AG04449 (cell line): Measurements from ENCODE around the gene KRTAP16-1.

Source experiments
- CTCF ChIA-PET: fragments of 350-600 bp; formaldehyde crosslinking; extraction: SDS; loops from one replicate; lab custom pipeline; 2021; ENCODE audit warnings: antibody characterized with exemption; lab: Yijun Ruan, JAX
- POLR2A ChIA-PET: fragments of 400-600, 350-600 bp; formaldehyde crosslinking; extraction: SDS; loops from one replicate; lab custom pipeline; 2020; ENCODE audit warnings: antibody characterized with exemption, inconsistent platforms; lab: Yijun Ruan, JAX
- DNase-seq: peaks from one replicate; pipeline ENCODE4 v3.0.0-alpha.2; 2010; ENCODE audit warnings: low read depth, low spot score
- H3K4me3 ChIP-seq: 2 replicates; pipeline ENCODE4 v1.5.1; 2011; ENCODE audit warnings: low read depth, mild to moderate bottlenecking, control low read depth, low read length
- TF ChIP-seq, protein P1 (sequence below): IDR thresholded peaks from one replicate; pipeline ENCODE4 v1.5.1; 2011; ENCODE audit warnings: mild to moderate bottlenecking, moderate library complexity, low read length, control low read depth, inconsistent platforms; ENCODE audit not compliant: insufficient read depth; ENCODE audit errors: missing control alignments

KRTAP16-1 gene

DNA sequence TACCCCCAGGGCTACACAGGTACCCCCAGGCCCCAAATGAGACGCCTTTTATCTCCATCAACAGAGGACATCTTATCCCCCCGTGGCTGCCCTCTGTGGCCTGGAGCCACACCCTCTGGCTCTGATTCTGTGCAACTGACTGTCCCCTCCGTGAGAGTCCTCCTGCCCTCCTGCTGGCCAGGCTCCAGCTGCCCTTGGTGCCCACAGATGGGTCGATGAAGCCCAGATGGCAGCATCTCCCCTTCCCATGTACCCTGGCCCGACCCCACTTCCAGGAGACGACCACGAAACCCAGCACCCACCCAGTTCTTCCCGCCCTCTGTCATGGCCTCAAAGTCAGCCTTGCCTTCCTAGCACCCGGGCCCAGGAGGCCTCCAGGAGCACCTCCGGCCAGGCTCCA, 16.0 kb upstream of the KRTAP16-1 start:
- POLR2A ChIA-PET = no interaction called here
- DNase-seq = no peak
- CTCF ChIA-PET = no interaction called here
- TF ChIP-seq, protein P1, sequence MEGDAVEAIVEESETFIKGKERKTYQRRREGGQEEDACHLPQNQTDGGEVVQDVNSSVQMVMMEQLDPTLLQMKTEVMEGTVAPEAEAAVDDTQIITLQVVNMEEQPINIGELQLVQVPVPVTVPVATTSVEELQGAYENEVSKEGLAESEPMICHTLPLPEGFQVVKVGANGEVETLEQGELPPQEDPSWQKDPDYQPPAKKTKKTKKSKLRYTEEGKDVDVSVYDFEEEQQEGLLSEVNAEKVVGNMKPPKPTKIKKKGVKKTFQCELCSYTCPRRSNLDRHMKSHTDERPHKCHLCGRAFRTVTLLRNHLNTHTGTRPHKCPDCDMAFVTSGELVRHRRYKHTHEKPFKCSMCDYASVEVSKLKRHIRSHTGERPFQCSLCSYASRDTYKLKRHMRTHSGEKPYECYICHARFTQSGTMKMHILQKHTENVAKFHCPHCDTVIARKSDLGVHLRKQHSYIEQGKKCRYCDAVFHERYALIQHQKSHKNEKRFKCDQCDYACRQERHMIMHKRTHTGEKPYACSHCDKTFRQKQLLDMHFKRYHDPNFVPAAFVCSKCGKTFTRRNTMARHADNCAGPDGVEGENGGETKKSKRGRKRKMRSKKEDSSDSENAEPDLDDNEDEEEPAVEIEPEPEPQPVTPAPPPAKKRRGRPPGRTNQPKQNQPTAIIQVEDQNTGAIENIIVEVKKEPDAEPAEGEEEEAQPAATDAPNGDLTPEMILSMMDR = no peak
- H3K4me3 ChIP-seq = no peak overlapping the region

DNA sequence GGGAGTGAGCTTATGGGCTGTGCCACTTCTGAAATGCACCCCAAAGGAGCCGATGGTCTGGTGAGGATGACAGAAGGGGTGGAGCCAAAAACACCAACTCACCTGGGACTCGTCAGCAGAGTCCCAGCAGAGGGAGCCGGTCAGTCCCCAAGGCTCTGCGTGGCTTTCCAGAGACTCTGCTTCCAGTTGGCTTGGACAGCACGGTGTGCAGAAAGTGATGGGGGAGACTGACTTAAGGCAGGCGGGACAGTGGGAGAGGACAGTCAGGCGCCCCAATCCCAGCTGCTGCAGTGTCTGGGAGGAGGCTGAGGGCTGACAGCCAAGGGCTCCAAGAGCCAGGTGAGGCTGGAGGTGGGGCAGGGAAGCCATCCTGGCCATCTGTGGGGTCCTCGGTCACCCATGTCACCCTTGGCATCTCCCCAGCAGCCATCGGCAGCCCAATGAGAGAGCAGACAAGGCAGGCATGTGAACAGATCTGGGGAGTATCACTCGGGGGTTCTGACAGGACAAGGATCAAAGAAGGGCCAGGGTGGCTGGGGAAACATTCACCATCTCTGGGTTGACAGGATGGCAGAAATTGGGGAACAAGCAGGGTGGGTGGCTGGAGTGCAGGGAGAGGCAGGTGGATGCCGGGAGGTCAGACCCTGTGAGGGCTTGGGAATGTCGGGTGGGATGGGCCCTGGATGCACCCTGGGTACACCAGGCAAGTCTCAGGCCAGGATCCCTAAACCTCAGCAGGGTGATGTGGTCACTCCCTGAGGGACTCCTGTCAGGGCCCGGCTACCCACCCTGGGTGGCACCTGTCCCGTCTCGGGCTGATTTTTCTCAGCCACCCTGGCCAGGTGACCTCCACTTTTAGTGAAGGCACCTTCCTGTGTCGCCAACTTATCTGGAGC, 15.3 kb upstream of the KRTAP16-1 start:
- TF ChIP-seq, protein P1 = peak; percentile 11
- H3K4me3 ChIP-seq = no peak overlapping the region
- ChIA-PET POLR2A (no interaction called here), CTCF (interaction anchor here (0.6 to 11.4 kb wide), 6 partner anchors 7 to 415 kb away, joined by 3 to 90 read pairs (median 11); no protein-coding TSS in a partner anchor)
- no peak for DNase-seq

DNA sequence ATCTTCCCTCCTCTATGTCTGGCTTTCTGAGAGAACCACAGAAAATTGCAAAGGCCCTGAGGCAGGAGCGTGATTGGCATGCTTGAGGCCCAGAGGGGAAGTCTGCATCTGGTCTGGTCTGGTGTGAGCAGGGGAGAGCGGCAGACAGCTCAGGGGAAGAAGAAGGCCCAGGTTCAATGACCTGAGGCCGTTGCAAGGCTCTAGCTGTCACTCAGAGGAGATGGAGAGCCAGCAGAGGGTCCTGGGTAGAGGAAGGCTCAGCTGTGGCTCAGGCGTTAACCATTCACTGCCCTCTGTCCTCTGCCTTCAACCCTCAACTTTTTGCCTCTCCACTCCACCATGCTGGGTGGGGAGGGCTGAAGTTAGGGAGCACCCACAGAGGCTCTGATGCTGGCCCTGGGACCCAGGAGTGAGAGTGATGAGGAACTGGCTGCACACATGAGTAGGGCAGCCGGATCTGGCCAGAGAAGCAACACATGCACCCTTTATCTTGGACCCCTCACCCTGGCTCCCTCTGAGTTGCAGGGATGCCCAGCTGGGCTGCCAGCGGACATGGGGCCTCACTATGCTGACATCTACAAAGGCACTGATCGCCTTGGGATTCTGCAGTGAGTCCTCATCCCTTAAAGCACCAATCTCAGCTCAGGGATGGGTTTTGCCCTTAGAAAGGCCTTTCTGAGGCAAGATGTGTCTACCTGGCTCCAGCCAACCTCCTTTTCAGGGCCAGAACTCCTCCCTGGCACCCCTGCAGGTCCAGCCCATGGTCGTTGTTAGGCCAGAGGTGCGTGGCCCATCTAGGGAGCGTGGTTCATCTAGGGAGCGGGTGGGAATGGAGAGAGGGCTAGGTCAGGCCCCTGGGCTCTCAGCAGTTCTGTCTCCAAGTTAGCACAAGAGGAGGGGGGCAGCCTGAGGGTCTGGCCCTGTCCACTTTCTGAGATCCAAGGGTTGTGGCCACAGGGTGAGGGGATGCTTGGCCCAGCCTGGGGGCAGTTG, 14.1 kb upstream of the KRTAP16-1 start:
- CTCF ChIA-PET = interaction anchor here (0.6 to 11.4 kb wide), 64 partner anchors 8 to 512 kb away, joined by 3 to 90 read pairs (median 4); partner anchors contain the start of genes KRT19, KRTAP1-1, KRTAP16-1 and KRTAP2-1
- TF ChIP-seq, protein P1 = no peak
- POLR2A ChIA-PET = interaction anchor here (1.0 kb wide), 1 partner anchor 263 kb away, joined by 3 read pairs; no protein-coding TSS in a partner anchor
- H3K4me3 ChIP-seq = no peak overlapping the region
- DNase-seq = no peak

DNA sequence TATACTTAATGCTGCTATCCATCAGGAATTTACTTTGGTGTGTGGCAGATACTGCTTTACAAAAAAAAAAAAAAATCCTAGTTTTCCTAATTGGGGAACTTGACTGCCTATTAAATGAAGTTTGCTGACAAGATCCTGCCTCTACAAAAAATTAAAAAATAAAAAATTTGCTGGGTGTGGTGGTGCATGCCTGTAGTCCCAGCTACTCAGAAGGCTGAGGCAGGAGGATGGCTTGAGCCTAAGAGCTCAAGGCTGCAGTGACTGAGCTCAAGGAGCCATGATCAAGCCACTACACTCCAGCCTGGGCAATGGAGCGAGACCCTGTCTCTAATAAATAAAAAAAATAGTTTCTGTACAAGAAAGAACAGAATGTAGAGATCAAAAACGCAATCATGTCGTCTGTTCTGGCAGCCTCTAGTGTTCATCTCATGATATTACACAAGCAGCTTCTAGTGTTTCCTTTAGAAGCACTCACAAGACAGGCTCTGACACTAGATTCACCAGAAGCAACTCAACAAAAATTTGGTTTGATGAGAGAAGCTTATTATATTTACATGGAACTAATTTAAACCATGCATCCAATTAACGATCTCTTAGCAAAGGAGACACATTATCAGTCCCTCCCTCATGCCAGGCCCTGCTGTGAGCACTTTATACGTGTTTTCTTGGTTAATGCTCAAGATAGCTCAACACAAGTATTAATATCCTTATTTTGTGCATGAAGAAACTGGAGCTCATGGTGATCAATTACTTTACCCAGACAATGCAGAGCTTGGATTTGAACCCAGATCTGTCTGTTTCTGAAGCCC, 13.2 kb upstream of the KRTAP16-1 start:
- CTCF ChIA-PET = interaction anchor here (0.6 to 11.4 kb wide), 72 partner anchors 9 to 784 kb away, joined by 3 to 90 read pairs (median 4); partner anchors contain the start of genes KRT19, KRTAP1-1, KRTAP16-1 and KRTAP2-1
- TF ChIP-seq, protein P1 = peak; percentile 72
- POLR2A ChIA-PET = interaction anchor here (1.0 kb wide), 1 partner anchor 262 kb away, joined by 3 read pairs; no protein-coding TSS in a partner anchor
- no peak overlapping the region for H3K4me3 ChIP-seq
- peak; percentile 24 for DNase-seq

DNA sequence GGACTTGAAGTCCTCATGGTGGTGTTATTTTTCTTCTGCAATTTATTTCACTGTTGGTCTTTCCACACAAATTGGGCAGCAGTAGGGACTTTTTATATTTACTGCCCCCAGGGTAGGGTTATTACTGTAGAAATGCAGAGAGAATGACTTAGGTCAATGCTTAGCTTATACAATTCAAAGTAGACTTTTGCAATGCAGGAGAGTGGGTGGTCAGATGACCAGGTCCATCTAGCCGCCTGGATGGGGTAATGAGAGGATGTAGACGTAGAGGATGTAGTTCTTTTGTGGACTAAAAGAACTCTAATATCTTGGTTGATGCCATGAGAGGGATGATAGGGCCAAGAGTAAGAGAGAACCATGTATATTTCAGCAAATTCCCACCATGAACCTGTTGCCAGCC, 9.1 kb upstream of the KRTAP16-1 start:
- TF ChIP-seq, protein P1 = no peak
- H3K4me3 ChIP-seq = no peak overlapping the region
- CTCF ChIA-PET = interaction anchor here (0.7 to 11.4 kb wide), 3 partner anchors 13 to 348 kb away, joined by 3 to 90 read pairs (median 3); no protein-coding TSS in a partner anchor
- DNase-seq = no peak
- POLR2A ChIA-PET = no interaction called here
